ENCODE measurements around the gene LCORL.
A peak's percentile ranks its signal among the peaks of the same experiment; 100 is the strongest.
"Not testable (repeated sequence)": the region's sequence is repeated elsewhere in the genome, so short reads cannot be mapped to it uniquely, and the experiment has no call there.

LCORL gene

DNA sequence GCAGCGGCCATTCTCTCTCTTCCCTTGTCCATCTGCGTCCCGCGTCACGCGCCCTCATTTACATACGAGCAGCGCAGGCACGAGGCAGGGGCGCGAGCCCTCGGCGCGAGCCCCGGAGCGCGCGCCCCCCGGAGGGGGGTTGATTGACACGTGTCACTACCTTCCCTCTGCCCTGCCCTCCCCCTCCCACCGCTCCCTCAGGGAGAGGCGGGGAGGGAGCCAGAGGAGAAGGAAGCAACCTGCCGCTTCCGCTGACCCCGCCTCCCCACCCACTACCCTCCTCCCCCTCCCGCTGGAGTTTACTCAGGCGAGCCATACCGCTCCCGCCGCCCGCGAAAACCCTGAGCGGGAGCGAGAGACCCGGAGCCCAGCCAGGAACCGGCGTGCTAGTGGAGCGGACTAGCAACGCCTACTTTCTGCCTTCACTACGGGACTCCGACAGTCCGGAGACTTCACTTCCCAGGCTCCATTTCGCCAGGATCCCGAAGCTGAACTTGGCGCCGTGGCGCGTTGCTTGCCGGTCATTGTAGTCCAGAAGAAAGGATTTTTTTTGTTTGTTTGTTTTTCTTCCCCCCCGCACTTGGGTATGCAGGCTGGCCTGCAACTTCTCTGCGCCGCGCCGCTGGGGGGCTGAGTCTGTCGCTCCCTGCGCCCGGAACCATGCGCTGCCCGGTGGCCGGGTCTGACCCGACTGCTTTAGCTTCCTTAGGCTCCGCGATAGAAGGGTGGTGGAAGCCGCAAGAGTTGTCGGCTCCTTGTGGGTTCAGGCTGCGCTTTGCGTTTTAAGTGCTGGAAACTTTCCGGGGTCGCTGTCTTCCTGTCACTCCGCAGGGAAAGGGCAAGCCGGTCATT is at the start of gene LCORL:
Gene LCORL (minus strand): TSS at position 36 of the 852 bp plus-strand sequence. CDS start 4 bp downstream, at position 32.
- DNase-seq (ENCODE audit: low spot score): peak; percentile 97

DNA sequence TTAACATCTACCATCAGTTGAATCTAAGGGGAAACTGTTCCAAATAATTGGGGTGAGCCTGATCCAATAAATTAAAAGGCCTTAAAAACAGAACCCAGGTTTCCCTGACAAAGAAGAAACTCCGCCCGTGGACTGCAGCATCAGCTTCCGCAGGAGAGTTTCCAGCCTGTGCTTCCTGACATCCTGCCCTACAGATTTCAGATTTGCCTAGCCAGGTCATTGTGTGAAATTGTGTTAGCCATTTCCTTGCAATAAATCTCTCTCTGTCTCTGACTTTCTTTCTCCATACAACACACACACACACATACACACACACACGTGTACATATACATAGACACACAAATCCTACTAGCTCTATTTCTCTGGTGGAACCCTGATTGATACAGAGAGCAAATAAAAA is 48.3 kb upstream of the LCORL start:
- no peak for DNase-seq (ENCODE audit: low spot score)

DNA sequence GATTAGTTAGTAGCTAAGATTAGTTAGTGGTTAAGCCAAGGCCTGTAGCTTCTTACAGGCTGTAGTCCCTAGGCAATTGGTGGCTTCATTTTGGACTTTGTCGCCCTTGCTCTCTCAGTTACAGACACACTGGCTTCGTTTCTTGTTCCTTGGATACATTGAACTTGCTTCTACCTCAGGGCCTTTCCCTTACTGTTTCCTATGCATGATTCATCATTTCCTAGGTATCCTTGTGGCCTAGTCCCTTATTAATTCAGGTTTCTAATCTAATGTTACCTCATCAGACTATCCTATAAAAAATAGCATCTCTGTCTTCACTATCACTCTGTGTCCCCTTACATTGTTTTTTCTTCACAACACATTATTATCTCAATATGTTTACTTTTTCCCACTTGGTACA is 45.5 kb upstream of the LCORL start:
- DNase-seq (ENCODE audit: low spot score): no peak

DNA sequence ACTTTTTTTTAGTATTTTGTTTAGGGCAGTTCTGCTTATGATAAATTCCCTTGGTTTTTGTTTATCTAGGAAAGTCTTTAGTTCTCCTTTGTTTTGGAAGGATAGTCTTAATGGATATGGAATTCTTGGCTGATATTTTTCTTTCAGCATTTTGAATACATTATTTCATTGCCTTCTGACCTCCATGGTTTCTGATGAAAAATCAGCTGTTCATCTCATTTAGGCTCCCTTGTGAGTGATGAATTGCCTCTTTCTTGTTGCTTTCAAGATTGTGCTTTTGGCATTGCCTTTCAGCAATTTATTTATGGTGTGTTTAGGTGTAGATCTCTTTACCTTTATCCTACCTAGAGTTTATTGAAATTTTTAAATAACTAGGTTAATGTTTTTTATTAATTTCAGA is 41.5 kb upstream of the LCORL start:
- DNase-seq (ENCODE audit: low spot score): no peak

DNA sequence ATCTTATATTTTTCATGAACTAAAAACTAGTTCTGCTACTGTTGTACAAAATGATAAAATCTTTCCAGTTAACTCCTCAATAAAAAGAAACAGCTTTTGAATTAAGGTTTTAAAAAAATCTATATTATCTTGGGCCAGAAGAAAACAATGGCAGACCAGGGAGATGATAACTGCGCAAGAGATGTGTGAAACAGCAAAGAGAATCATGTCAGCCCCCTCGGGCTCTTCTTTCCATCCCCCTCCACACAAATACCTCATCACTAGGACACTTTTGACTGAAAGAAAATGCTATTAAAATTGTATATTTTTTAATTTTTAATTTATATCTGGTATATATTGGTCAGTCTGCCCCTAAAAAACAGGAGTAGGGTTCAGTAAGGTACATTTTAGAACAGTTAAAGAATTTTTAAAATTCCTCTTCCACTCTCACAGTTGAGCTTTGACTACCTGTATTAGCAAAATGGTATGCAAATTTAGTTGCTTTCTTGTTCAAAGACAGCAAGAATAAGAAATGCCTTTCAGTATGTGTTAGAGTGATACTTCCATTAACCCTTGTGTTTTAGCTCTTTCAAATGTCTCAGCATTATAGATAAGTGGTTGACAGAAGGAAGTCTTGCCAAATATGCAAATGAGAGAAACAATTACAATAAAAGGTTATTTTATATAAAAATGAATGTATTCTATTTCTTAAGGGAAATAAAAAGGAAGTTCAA is 36.4 kb upstream of the LCORL start:
- DNase-seq (ENCODE audit: low spot score): no peak

DNA sequence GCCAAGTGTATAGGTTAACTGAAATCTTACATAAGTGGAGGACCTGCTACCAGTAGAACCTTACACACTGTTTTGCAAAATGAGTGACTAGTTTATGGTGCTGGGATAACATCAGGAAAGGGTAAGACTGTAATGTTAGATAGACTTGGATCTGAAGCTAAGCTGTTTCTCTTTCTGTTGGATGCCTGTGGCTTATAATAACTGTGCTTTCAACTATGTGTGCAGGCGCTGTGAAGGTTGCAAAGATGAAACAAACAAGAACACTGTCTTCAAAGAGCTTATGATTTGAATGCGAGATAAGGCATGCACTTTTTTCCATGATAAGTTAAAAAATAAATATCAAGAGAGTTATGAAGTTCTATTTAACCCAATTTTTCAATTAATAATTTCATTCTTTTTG is 34.5 kb upstream of the LCORL start:
- no peak for DNase-seq (ENCODE audit: low spot score)

DNA sequence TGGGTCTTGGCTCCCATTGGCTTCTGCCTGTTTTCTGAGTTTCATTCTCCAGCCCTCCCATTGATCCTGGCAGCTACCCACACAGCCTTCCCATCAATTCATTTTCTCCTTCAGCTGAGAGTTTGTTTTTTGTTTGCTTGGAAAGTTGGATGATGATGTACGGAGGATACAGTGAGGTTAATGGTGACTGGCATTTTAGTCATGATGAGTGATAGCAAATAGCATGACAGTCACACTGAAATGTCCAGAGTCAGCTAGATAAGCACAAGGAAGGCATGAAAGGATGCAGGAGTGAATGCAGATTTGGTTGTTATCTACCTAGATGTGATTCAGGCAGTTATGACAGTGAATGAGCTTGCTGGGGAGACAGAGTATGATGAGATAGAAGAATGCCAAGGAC is 30.6 kb upstream of the LCORL start:
- DNase-seq (ENCODE audit: low spot score): no peak

DNA sequence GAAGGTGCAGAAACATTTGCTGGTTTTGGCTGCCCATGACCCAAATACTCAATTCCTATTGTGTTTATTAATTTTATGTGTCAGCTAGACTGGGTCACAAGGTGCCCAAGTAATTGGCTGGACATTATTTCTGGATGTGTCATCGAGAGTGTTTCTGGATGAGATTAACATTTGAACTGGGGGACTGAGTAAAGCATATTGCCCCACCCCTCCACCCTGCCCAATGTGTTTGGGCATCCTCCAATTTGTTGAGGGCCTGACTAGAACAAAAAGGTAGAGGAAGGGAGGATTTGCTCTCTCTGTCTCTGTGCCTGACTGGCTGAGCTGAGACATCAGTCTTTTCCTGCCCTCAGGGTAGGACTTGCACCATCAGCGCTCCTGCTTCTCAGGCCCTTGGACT is 29.7 kb upstream of the LCORL start:
- DNase-seq (ENCODE audit: low spot score): no peak

DNA sequence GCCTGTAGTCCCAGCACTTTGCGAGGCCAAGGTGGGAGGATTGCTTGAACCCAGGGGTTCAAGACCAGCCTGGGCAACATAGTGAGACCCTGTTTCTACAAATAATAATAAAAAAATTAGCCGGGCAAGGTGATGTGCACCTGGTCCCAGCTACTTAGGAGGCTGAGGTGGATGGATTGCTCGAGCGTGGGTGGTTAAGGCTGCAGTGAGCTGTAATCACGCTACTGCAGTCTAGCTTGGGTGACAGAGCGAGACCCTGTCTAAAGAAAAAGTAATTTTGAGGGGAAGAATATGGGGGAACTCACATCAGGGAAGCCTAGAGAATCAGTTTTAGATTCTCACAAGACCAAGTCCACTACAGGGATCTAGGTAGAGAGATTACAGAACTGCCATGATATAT is 28.9 kb upstream of the LCORL start:
- DNase-seq (ENCODE audit: low spot score): no peak

DNA sequence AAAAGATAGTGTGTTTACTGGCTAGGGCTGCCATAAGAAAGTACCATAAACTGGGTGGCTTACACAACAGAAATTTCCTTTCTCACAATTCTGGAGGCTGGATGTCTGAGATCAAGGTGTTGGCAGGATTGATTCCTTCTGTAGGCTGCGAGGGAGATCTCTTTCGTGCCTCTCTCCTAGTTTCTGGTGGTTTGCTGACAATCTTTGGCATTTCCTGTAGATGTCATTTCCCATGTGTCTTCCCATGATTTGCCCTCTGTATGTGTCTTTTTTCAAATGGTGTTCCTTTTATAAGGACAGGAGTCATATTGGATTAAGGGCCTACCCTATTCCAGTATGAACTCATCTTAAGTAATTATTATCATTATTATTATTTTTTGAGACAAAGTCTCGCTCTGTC is 27.9 kb upstream of the LCORL start:
- DNase-seq (ENCODE audit: low spot score): no peak

DNA sequence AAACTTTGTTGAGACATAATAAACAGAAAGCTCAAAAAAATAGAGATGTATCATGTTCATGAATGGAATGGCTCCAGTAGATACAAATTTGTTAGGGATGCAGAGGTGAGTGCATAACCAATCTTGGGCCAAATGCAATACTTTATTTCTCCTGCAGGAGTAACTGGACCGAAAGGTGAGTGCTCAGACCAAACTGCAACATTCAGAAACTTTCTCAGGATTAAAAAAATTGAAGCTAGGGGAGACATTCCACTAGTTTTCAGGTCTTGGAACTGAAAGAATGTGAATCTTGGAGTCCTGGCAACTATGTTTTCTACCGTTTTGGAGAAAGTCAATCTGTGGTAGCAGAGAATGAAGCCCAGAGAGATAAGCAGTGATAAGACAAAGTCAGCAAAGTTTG is 21.2 kb upstream of the LCORL start:
- DNase-seq (ENCODE audit: low spot score): no peak

DNA sequence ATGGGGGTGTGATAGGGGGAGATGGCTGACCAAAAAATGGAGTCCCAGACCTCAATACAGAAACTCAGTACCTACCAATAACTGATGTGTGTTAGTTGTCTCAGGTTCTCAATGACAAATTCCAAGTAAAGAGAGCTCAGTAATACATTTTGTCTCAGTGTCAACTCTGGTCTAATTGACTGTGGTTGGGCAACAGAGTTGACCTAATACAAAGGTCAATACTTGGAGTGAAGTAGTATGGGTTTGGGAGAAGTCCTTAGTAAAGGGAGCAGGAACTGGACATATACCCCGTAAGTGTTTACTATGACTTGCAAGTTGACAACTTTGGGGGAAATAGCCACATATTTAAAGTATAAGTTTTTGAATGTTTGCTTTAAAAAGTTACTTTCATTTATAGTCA is 20.5 kb upstream of the LCORL start:
- DNase-seq (ENCODE audit: low spot score): no peak

DNA sequence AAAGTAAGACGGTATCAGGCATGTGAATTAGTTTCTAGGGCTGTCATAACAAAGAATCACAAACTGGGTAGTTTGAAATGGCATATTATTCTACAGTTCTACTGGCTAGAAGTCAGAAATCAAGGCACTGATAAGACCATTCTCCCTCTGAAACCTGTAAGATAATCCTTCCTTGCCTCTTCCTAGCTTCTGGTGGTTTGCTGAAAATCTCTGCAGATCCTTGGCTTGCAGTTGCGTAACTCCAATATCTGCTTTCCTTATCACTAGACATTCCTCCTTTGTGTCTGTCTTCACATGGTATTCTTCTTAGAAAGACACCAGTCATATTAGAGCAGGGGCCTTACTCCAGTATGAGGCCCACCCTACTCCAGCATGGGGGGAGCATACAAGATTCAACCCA is 19.6 kb upstream of the LCORL start:
- no peak for DNase-seq (ENCODE audit: low spot score)

DNA sequence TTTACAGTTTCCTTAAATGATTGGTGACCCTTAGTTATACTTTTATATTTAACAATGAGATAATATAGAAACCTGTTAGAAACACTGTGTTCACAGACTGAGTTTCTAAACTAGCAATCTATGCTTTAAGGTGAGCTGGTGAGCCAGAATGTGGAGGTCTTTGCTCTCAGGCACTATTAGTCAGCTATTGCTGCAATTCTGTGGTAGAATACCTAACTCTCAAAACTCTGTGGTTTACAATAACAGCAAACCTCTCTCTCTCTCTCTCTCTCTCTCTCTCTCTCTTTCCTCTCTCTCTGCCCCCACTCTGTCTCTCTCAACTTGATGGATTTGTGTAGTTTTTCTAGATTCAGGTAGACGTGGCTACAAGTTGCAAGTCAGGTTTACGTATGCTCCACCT is 17.6 kb upstream of the LCORL start:
- DNase-seq (ENCODE audit: low spot score): no peak

DNA sequence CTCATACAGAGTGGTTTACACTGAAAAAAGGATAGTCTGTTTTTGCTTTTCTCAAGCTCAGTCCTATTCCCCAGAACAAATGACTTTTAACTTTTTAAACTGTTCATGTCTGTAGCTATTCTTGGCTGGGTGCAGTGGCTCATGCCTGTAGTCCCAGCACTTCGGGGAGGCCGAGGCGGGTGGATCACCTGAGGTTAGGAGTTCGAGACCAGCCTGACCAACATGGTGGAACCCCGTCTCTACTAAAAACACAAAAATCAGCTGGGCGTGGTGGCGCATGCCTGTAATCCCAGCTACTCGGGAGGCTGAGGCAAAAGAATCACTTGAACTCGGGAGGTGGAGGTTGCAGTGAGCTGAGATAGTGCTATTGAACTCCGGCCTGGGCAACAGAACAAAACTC is 14.8 kb upstream of the LCORL start:
- DNase-seq (ENCODE audit: low spot score): not testable (repeated sequence)

DNA sequence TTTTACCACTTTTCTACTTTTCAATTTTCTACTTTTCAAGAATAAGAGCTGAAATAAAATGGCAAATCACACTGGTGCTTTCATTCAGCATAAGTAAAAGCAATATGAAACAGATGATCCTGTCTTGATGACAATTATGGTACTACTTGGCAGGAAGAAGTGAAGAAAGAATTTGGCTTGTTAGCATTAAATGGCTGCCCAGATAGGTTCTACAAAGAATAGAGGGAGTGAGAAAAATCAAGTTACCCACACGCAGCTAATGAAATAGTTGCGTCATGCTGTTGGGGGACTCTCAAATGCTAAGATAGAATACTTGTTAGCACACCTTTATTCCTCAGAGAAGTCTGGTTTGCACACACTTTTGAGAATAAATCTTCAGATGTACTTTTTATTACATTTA is 12.5 kb upstream of the LCORL start:
- DNase-seq (ENCODE audit: low spot score): no peak

DNA sequence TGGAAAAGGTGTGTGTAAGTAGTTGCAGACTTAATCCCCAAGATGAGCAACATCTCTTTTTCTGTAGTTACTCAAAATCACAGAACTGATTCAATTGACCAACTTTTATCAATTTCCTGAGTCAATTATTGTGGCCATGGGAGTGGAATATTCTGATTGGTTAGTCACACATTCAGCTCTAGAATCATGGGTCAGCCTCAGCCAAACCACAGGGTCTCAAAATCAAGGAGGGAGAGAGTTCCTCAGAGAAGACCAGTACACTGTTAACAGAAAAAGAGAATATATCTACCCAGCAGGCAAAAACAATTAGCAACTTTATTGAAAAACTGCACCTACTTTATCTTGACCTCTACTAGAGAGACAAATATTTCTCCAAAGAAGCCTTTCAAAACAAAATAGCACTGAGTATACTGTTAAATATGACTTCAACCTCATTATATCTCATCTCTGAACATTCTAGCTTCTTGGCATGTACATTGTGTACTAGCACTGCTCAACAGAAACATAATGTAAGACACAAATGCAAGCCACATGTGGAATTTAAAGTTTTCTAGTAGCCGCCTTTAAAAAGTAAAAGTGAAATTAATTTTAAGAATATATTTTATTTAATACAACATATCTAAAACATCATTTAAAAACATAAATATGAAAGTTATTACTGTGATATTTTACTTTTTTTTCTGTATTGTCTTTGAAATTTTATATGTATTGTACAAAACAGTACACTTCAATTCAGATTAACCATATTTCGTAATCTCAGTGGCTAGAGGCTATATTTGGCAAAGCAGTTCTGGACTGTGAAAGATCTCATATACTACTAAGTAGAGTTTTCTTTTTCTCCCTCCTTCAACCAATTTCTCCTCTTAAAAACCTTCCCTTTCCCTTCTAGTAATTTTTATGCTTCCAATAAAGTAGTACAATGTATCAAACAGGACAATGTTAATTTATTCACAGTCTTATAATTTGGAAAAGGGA is 11.8 kb upstream of the LCORL start:
- DNase-seq (ENCODE audit: low spot score): no peak

DNA sequence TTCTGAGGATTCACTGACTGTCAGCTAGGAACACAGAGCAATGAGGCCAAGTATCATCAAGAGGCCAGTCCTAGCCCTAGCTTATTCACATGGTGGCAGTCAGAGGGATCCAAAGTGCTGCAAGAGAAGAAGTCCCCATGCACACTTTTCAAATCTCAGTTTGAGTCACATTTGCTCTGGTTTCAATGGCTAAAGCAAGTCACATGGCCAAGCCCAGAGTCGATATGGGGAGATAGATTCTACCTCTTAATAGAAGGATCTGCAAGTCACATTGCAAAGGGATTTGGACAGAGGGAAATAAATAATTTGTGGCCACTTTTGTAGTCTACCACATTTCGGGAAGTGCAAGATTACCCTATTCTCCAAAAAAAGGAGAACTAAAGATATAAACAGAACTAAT is 3.7 kb upstream of the LCORL start:
- peak; percentile 15 for DNase-seq (ENCODE audit: low spot score)

DNA sequence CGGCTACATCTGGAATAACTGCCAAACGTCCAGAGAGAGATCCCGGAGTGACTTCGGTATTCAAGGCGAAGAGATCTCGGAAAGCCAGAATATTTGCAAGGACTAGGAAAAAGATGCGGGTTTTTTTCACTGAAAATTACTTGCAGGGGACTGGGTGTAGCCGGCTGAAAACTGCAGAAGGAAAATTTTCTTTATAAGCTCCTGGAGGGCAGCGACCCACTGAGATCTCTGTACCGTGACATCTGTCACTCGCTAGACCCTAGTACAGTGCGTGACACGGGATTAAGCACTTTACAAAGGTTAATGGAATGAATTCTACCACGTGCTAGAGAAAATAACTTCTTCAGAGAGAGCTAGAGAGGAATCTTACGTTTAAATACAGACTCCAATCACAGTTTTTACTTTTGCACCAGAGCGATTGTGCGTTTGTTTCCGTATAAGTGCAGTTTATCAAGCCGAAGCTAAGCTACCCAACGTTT is 1.1 kb upstream of the LCORL start:
- no peak for DNase-seq (ENCODE audit: low spot score)

DNA sequence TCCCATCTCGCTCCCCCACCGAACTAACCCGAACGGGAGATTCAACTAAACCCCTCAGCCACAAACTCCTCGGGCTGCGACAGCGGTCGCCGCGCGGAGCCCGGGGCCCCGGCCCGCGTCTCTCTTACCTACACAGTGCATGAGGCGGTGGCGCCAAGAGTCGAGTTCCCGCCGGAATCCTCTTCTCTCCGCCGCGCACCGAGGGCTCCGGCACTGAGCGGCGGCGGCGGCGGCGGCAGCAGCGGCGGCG is 160 bp downstream of the LCORL start:
- no peak for DNase-seq (ENCODE audit: low spot score)

DNA sequence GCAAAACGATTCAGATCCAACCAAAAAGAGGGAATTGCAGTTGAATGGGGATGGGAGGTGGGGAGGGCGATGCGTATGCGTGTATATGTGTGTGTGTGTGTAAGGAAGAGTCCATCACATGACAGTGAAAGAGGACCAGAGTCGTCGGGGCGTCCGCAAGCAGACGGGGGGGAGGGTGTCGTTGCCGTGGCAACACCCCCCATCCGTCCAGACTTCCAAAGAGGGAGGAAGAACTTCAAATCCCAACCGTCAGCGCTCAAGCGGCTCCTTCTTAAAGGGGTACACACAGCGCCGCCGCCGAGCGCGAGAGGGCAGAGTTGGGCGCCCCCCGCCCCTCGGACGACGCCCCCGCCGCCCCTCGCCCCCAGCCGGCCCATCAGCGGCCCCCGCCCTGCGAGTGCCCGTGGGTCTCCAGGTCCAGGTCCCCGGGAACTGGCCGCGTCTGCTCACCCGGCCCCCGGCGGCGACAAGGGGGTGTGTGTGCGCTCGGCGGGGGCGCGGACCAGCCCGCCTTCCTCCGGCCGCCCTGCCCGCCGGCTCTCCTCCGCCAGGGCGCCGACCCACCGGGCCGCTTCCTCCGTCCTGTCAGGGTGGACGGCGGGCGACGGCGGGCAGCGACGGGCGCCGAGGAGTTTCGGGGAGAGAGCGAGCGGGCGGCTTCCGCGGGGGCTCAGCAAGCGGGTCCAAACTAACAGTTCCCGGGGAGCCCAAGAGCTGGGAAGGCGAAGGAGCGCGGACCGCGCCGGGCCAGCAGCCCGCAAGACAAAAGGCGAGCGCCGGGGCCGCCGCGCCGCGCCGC is 685 bp downstream of the LCORL start:
- DNase-seq (ENCODE audit: low spot score): peak; percentile 70
